Suprapubic skin (tissue), 4 donors: Measurements from ENCODE around the gene NME2. TPM values are rescaled to one million over a fixed set of nuclear protein-coding genes. Genes with fewer than 3 reads are reported as not detected.

Experiments used
- DNase-seq, 2 donors: peaks; one replicate each; pipeline ENCODE4 v3.0.0-alpha.2; 2019; ENCODE audit warnings: low spot score in 2 of 2
- H3K27ac ChIP-seq: fragments of 200-600 bp; sonication (generic); one replicate; pipeline ENCODE4 v1.5.1; 2019
- H3K27me3 ChIP-seq: fragments of 200-600 bp; sonication (generic); one replicate; pipeline ENCODE4 v1.5.1; 2019
- H3K36me3 ChIP-seq: fragments of 200-600 bp; sonication (generic); one replicate; pipeline ENCODE4 v1.5.1; 2019
- H3K4me1 ChIP-seq: fragments of 200-600 bp; sonication (generic); one replicate; pipeline ENCODE4 v1.5.1; 2019
- H3K4me3 ChIP-seq: fragments of 200-600 bp; sonication (generic); one replicate; pipeline ENCODE4 v1.5.1; 2019; ENCODE audit warnings: mild to moderate bottlenecking
- H3K9me3 ChIP-seq: fragments of 200-600 bp; sonication (generic); one replicate; pipeline ENCODE4 v1.5.1; 2019
- EP300 ChIP-seq: sonication (generic); formaldehyde crosslinking; IDR thresholded peaks from one replicate; pipeline ENCODE4 v1.6.1; 2017; ENCODE audit warnings: antibody characterized with exemption
- POLR2A ChIP-seq, 2 donors: fragments of 450-650 bp; IDR thresholded peaks; one replicate each; pipeline ENCODE4 v1.6.1; 2017; ENCODE audit warnings: antibody characterized with exemption in 2 of 2, mild to moderate bottlenecking in 2 of 2, moderate library complexity in 2 of 2
- POLR2AphosphoS5 ChIP-seq, 3 donors: sonication (generic); formaldehyde crosslinking; IDR thresholded peaks; one replicate each; pipeline ENCODE4 v1.6.1; 2017; ENCODE audit warnings: antibody characterized with exemption in 3 of 3
- WGBS: methylation state at CpG from one replicate; pipeline ENCODE4 v1.1.5; 2018; 5-methylcytosine and 5-hydroxymethylcytosine counted together
- total RNA-seq, 4 donors: library from RNA; depleted of rRNA; stranded (reverse); fragments of >200 nt; gene quantifications; one replicate each; pipeline ENCODE4 v1.1.0, GENCODE V29; 2016
- TF ChIP-seq, protein P1 (sequence below), 2 donors: fragments of 200-600 bp in 1 of 2; fragments of 450-650 bp in 1 of 2; sonication (generic) in 1 of 2; IDR thresholded peaks; one replicate each; pipeline ENCODE4 v1.5.1; 2016 to 2019; ENCODE audit warnings: antibody characterized with exemption in 2 of 2, mild to moderate bottlenecking in 1 of 2, moderate library complexity in 1 of 2

Gene NME2
- total RNA-seq, 4 donors from 2014 or later, result 239 to 695 (median 466) TPM

DNA sequence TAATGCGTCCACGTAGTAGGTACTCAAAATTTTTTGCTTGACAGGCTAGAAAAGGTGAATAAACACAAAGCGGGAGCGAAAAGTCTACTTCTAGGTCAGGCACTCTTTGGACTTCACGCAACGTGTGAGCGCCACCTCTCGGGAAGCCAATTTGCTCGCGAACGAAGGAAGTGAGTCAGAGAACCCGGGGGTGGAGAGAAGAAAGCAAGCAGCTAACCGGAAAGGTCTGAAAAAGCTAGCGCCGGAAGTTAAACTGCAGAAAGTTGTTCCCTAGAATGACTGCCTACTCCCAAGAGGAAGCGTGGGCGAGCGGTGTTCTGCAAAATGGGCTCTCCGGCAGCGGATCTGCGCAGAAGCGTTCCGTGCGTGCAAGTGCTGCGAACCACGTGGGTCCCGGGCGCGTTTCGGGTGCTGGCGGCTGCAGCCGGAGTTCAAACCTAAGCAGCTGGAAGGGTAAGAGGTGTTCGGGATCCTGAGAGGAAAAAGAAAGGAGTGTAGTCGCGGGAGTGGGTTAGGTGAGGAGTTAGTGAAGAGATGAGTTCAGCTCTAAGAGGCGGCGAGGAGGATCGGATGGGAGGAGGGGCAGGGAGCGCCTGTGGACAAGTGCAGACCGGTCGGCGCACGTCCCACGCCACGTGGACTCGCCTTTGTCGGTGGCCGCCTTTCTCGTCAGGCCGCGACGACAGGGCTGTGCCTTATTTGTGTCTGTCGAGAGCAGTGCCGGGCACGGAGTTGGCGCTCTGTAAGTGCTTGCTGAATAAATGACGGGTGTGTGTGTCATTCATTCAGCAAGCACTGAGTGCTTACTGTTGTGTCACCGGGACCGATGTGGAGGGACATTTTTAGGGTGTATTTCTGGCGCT, 12.8 kb upstream of the NME2 start, which contains the start of gene NME1:
NME1 (plus strand) TSS at position 350 of the 863 bp plus-strand sequence. CDS start 2,096 bp downstream, outside the sequence.
- WGBS, result under 1% methylated on average over 60 of the region's 60 CpGs
- Histone ChIP-seq H3K27ac (peak within 1 kb of the TSS; percentile 66), H3K4me1 (peaks cover 22% of the 10 kb centered on the region), H3K27me3 (no peaks in the 10 kb centered on the region), H3K36me3 (peaks cover 9% of the 10 kb centered on the region), H3K4me3 (peak within 1 kb of the TSS; percentile 63), H3K9me3 (no peaks in the 10 kb centered on the region)
- no peak for TF ChIP-seq POLR2A (IDR thresholded peaks at IDR 0.05)
- no peak for TF ChIP-seq EP300
- peak in 2 of 3 donors; percentile 82 to 97 for TF ChIP-seq POLR2AphosphoS5 (IDR thresholded peaks at IDR 0.05)
- TF ChIP-seq, protein P1, sequence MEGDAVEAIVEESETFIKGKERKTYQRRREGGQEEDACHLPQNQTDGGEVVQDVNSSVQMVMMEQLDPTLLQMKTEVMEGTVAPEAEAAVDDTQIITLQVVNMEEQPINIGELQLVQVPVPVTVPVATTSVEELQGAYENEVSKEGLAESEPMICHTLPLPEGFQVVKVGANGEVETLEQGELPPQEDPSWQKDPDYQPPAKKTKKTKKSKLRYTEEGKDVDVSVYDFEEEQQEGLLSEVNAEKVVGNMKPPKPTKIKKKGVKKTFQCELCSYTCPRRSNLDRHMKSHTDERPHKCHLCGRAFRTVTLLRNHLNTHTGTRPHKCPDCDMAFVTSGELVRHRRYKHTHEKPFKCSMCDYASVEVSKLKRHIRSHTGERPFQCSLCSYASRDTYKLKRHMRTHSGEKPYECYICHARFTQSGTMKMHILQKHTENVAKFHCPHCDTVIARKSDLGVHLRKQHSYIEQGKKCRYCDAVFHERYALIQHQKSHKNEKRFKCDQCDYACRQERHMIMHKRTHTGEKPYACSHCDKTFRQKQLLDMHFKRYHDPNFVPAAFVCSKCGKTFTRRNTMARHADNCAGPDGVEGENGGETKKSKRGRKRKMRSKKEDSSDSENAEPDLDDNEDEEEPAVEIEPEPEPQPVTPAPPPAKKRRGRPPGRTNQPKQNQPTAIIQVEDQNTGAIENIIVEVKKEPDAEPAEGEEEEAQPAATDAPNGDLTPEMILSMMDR (IDR thresholded peaks at IDR 0.05), result peak; percentile 47 to 81
- DNase-seq, result peak; percentile 98

GRCh38 chr17:51154176-51154575, 12.0 kb upstream of the NME2 start:
- TF ChIP-seq POLR2A (IDR thresholded peaks at IDR 0.05), result no peak
- no peak for TF ChIP-seq POLR2AphosphoS5 (IDR thresholded peaks at IDR 0.05)
- TF ChIP-seq EP300, result no peak
- TF ChIP-seq, protein P1 (IDR thresholded peaks at IDR 0.05), result no peak
- Histone ChIP-seq H3K4me3 (peak overlapping the region; percentile 63), H3K27ac (peak overlapping the region; percentile 66), H3K27me3 (no peaks in the 10 kb centered on the region), H3K4me1 (peaks cover 22% of the 10 kb centered on the region), H3K9me3 (no peaks in the 10 kb centered on the region), H3K36me3 (peaks cover 13% of the 10 kb centered on the region)
- WGBS, result 14% methylated on average over 6 of the region's 6 CpGs
- DNase-seq, result no peak

GRCh38 chr17:51155416-51155815, 10.8 kb upstream of the NME2 start:
- peaks cover 22% of the 10 kb centered on the region for H3K4me1 ChIP-seq
- WGBS, result 95% methylated on average over 8 of the region's 8 CpGs
- H3K36me3 ChIP-seq, result peaks cover 22% of the 10 kb centered on the region
- H3K9me3 ChIP-seq, result no peaks in the 10 kb centered on the region
- DNase-seq, result no peak
- H3K27ac ChIP-seq, result no peak overlapping the region
- no peak overlapping the region for H3K4me3 ChIP-seq
- no peaks in the 10 kb centered on the region for H3K27me3 ChIP-seq
- TF ChIP-seq POLR2A (IDR thresholded peaks at IDR 0.05), result no peak
- TF ChIP-seq, protein P1 (IDR thresholded peaks at IDR 0.05), result no peak
- no peak for TF ChIP-seq EP300

- H3K9me3 ChIP-seq, result no peaks in the 10 kb centered on the region
- no peak for DNase-seq
- TF ChIP-seq, protein P1 (IDR thresholded peaks at IDR 0.05), result no peak
- WGBS, result 94% methylated on average over 3 of the region's 3 CpGs
- no peaks in the 10 kb centered on the region for H3K27me3 ChIP-seq
- peaks cover 5% of the 10 kb centered on the region for H3K4me1 ChIP-seq
- H3K36me3 ChIP-seq, result peaks cover 49% of the 10 kb centered on the region
- H3K27ac ChIP-seq, result no peak overlapping the region
- H3K4me3 ChIP-seq, result no peak overlapping the region
Measured at GRCh38 chr17:51159604-51160003, 6.6 kb upstream of the NME2 start.

- no peaks in the 10 kb centered on the region for H3K27me3 ChIP-seq
- no peak for DNase-seq
- peaks cover 49% of the 10 kb centered on the region for H3K36me3 ChIP-seq
- no peak overlapping the region for H3K27ac ChIP-seq
- no peak overlapping the region for H3K4me3 ChIP-seq
- 57% methylated on average over 3 of the region's 3 CpGs for WGBS
- TF ChIP-seq, protein P1 (IDR thresholded peaks at IDR 0.05), result no peak
- TF ChIP-seq POLR2AphosphoS5 (IDR thresholded peaks at IDR 0.05) (no peak), EP300 (no peak), POLR2A (IDR thresholded peaks at IDR 0.05) (no peak)
- no peaks in the 10 kb centered on the region for H3K9me3 ChIP-seq
- H3K4me1 ChIP-seq, result peaks cover 6% of the 10 kb centered on the region
Measured at GRCh38 chr17:51161541-51161940, 4.7 kb upstream of the NME2 start.
